Vagina (tissue), 2 donors: ENCODE measurements around the gene PARD3. TPM values are rescaled to one million over a fixed set of nuclear protein-coding genes. Genes with fewer than 3 reads are reported as not detected.

Experiments
- DNase-seq, 2 donors: peaks; one replicate each; pipeline ENCODE4 v3.0.0-alpha.2; 2017; ENCODE audit errors: extremely low spot score in 2 of 2
- H3K27ac ChIP-seq: fragments of 200-600 bp; sonication (generic); one replicate; pipeline ENCODE4 v1.5.1; 2019
- H3K27me3 ChIP-seq: fragments of 200-600 bp; sonication (generic); one replicate; pipeline ENCODE4 v1.5.1; 2019
- H3K36me3 ChIP-seq, 2 donors: fragments of 200-600 bp; sonication (generic); one replicate each; pipeline ENCODE4 v1.5.1; 2017 to 2019
- H3K4me1 ChIP-seq: fragments of 200-600 bp; sonication (generic); one replicate; pipeline ENCODE4 v1.5.1; 2019
- H3K4me3 ChIP-seq, 2 donors: fragments of 200-600 bp; sonication (generic); 1 replicate in 1 of 2; 2 replicates in 1 of 2; pipeline ENCODE4 v1.5.1; 2016 to 2019
- H3K9me3 ChIP-seq: fragments of 200-600 bp; sonication (generic); one replicate; pipeline ENCODE4 v1.5.1; 2019
- POLR2A ChIP-seq, 2 donors: fragments of 450-650 bp; IDR thresholded peaks; one replicate each; pipeline ENCODE4 v1.6.1; 2017; ENCODE audit warnings: antibody characterized with exemption in 2 of 2, mild to moderate bottlenecking in 2 of 2, moderate library complexity in 2 of 2
- POLR2AphosphoS5 ChIP-seq, 2 donors: sonication (generic); formaldehyde crosslinking; IDR thresholded peaks; one replicate each; pipeline ENCODE4 v1.9.0; 2017; ENCODE audit warnings: antibody characterized with exemption in 2 of 2, mild to moderate bottlenecking in 2 of 2, low read depth in 1 of 2; ENCODE audit not compliant: insufficient read depth in 1 of 2
- intact Hi-C: fragments of 100-400 bp; cut with DNase I; formaldehyde crosslinking; loops from one replicate; pipeline ENCODE4 v1.15.1; 2023
- total RNA-seq: library from RNA; depleted of rRNA; stranded (reverse); fragments of >200 nt; gene quantifications from one replicate; pipeline ENCODE4 v1.2.3, GENCODE V29; 2016
- TF ChIP-seq, protein P1 (sequence below), 3 experiments: fragments of 450-650 bp in 2 of 3; fragments of 200-600 bp in 1 of 3; sonication (generic) in 1 of 3; IDR thresholded peaks; one replicate each; pipeline ENCODE4 v1.5.1; 2017 to 2019; ENCODE audit warnings: antibody characterized with exemption in 3 of 3, mild to moderate bottlenecking in 2 of 3, moderate library complexity in 2 of 3

The PARD3 gene
- total RNA-seq = 95.5 TPM

DNA sequence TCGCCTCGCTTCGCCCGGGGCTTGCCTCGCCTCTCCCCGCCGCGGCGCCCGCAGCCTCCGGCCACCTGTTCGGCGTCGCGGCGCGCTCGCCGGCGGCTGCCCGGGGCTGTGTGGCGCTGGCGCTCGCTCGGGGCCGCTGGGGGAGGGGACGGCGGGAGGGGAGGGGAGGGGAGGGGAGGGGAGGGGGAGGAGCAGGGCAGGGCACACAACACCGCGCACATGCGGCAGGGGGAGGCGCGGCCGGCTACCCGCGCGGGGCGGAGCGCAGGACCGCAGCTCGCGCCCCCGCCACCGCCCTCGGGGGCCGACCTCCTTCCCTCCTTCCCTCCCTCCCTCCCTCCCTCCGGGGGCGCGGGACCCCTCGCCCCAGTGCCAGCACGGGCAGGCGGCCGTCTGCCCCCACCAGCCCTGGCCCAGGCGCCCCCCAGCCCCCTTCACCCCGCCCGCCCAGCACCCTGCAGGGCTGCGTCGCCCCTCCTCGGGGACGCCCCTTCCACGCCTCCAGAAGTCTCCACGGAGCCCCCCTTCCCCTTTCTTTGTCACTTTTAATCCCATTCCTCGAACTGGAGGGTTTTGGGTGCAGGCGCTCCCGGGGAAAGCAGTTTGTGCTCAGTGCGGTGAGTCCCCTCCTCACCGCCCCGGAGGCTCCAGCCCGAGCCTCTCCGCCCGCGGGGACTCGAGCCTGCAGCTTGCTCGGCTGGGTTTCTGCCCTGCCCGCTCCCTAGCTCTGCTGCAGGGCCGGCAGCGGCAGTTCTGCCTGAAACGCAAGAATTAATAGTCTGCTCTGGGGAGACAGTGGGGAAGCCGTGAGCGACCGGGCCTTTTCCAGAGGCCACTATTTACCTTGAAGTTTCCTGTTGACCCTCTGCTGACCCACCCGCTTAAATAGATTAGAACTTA lies at the start of gene PARD3:
PARD3 (minus strand) TSS at position 112 of the 900 bp plus-strand sequence. CDS start 301 bp downstream, outside the sequence.
- Histone ChIP-seq H3K4me1 (peaks cover 45% of the 10 kb centered on the region), H3K27me3 (no peaks in the 10 kb centered on the region), H3K4me3 (peak within 1 kb of the TSS; percentile 72 to 87), H3K9me3 (no peaks in the 10 kb centered on the region), H3K27ac (peak within 1 kb of the TSS; percentile 95), H3K36me3 (no peaks in the 10 kb centered on the region)
- DNase-seq = no peak
- intact Hi-C loops = loop anchor here (10.0 kb wide), 1 partner anchor 151 kb away; no protein-coding TSS in a partner anchor
- TF ChIP-seq POLR2A (IDR thresholded peaks at IDR 0.05) = no peak
- TF ChIP-seq POLR2AphosphoS5 (IDR thresholded peaks at IDR 0.05; ENCODE audit: insufficient read depth in 1 of 2, low read depth in 1 of 2) = peak in 1 of 2 donors; percentile 54

DNA sequence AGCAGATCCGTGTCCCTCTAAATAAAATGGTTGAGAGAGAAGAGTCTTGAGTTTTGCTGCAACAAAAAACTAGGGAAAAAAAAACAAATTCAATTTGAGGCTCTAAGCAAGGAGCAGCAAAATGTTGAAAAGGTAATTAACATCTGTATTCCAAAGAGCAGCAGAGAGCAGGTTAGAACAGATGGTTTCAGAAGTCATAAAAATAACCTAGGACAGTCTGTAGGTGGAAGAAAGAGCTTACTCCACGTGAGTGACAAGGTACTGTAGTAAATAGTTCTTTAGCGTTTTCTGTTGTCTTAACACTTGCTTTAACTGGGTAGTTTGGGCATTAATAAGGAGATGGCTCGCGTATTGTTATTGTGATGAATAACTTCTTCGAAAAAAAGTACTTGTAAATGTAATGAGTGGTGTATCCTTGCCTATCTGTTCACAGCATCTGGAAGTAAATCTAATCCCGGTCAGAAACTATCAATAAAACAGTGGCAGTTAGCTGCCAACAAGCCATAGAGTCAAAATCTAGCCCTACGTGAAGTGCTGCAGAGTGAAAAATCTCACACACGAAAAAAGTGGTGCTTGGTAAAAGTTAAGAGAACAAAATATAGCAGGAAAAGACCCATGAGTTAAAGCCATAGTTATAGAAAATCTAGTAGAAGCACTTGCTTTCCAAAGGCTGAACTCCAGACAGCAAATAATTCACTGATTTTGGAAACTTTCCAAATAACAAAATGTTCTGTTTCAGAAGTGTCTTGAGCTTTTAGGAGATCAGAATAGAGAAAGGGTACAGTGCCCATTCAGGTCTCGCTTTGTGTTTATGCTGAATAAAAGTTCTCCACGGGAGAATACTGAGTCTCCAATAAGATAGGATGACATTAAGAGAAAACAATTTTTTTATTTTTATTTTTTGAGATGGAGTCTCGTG lies 49.3 kb upstream of the PARD3 start:
- no peak overlapping the region for H3K27ac ChIP-seq
- H3K36me3 ChIP-seq = no peaks in the 10 kb centered on the region
- H3K4me3 ChIP-seq = no peak overlapping the region
- H3K9me3 ChIP-seq = no peaks in the 10 kb centered on the region
- H3K4me1 ChIP-seq = peaks cover 44% of the 10 kb centered on the region
- no peak for DNase-seq
- intact Hi-C loops = no loop called here
- TF ChIP-seq, protein P1, sequence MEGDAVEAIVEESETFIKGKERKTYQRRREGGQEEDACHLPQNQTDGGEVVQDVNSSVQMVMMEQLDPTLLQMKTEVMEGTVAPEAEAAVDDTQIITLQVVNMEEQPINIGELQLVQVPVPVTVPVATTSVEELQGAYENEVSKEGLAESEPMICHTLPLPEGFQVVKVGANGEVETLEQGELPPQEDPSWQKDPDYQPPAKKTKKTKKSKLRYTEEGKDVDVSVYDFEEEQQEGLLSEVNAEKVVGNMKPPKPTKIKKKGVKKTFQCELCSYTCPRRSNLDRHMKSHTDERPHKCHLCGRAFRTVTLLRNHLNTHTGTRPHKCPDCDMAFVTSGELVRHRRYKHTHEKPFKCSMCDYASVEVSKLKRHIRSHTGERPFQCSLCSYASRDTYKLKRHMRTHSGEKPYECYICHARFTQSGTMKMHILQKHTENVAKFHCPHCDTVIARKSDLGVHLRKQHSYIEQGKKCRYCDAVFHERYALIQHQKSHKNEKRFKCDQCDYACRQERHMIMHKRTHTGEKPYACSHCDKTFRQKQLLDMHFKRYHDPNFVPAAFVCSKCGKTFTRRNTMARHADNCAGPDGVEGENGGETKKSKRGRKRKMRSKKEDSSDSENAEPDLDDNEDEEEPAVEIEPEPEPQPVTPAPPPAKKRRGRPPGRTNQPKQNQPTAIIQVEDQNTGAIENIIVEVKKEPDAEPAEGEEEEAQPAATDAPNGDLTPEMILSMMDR (IDR thresholded peaks at IDR 0.05) = no peak
- peak in 1 of 2 donors; percentile 44 for TF ChIP-seq POLR2AphosphoS5 (IDR thresholded peaks at IDR 0.05; ENCODE audit: insufficient read depth in 1 of 2, low read depth in 1 of 2)
- no peak for TF ChIP-seq POLR2A (IDR thresholded peaks at IDR 0.05)
- no peaks in the 10 kb centered on the region for H3K27me3 ChIP-seq

DNA sequence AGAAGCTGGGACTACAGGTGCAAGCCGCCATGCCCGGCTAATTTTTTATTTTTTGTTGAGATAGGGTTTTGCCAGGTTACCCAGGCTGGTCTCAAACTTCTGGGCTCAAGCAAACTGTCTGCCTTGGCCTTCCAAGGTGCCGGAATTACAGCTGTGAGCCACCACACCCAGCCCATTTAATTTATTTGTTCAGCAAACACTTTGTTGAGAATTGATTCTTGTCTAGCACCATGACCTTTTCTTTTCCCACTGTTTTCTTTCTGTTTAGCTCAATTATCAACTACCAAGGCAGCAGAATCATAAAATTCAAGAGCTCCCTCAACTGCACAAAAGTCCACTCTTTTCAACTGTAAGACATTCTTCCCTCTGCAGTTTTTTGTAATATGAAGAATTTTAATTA lies 47.8 kb upstream of the PARD3 start:
- H3K36me3 ChIP-seq = no peaks in the 10 kb centered on the region
- no peak for TF ChIP-seq POLR2A (IDR thresholded peaks at IDR 0.05)
- TF ChIP-seq, protein P1 (IDR thresholded peaks at IDR 0.05) = no peak
- no peak for TF ChIP-seq POLR2AphosphoS5 (IDR thresholded peaks at IDR 0.05; ENCODE audit: insufficient read depth in 1 of 2, low read depth in 1 of 2)
- intact Hi-C loops = no loop called here
- no peaks in the 10 kb centered on the region for H3K9me3 ChIP-seq
- no peak overlapping the region for H3K27ac ChIP-seq
- H3K4me1 ChIP-seq = peaks cover 44% of the 10 kb centered on the region
- DNase-seq = no peak
- H3K4me3 ChIP-seq = no peak overlapping the region
- no peaks in the 10 kb centered on the region for H3K27me3 ChIP-seq

DNA sequence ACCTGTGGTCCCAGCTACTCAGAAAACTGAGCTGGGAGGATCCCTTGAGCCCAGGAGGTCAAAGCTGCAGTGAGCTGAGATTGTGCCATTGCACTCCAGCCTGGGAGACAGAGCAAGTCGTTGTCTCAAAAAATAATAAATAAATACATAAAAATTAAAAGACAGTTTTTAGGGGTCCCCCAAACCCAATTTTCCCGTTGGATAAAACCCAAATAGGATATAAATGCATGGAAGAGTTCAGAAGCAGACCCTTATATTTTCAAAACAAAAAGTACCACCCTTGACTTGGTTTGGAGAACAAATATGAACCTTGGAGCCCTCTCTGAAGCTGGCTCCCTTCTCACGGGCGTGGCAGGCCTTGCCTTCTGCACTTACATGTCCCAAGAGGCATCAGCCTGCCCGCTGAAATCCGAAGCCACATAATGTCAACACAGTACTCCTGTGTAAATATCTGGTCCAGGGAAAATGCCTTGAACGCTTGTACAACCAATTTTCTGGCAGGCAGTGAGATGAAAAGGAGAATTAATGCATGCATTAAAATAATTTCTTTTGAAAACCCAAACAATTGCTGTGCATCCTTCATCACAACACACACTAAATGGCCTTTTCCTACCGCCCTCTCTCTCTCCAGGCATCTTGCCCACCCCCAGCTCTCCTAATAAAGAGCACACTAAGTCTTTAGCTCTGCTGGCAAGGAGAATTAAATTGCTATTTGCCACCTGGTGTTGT lies 46.4 kb upstream of the PARD3 start:
- no peak overlapping the region for H3K27ac ChIP-seq
- no peak for DNase-seq
- intact Hi-C loops = no loop called here
- no peaks in the 10 kb centered on the region for H3K36me3 ChIP-seq
- peaks cover 44% of the 10 kb centered on the region for H3K4me1 ChIP-seq
- H3K27me3 ChIP-seq = no peaks in the 10 kb centered on the region
- TF ChIP-seq POLR2AphosphoS5 (IDR thresholded peaks at IDR 0.05; ENCODE audit: insufficient read depth in 1 of 2, low read depth in 1 of 2) = no peak
- TF ChIP-seq, protein P1 (IDR thresholded peaks at IDR 0.05) = no peak
- no peaks in the 10 kb centered on the region for H3K9me3 ChIP-seq
- no peak overlapping the region for H3K4me3 ChIP-seq

DNA sequence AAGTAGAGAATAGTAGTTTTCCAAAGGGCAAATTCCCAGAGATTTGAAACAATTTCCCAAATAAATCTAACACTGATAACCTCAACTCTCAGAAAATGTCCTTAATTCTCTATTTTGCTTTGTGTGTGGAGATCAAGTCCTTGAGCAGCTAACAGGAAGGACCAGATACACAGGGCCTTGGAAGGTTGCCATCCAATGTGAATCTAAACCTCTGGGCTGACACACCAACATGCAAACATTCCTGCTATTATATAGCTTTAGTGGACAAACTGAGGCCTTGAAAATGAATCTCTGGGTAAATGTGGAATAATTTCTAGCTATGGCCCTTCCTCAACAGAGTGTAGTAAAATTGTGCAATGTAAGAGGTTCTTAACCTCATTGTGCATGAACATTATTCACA lies 44.1 kb upstream of the PARD3 start:
- TF ChIP-seq, protein P1 (IDR thresholded peaks at IDR 0.05) = no peak
- TF ChIP-seq POLR2AphosphoS5 (IDR thresholded peaks at IDR 0.05; ENCODE audit: insufficient read depth in 1 of 2, low read depth in 1 of 2) = no peak
- TF ChIP-seq POLR2A (IDR thresholded peaks at IDR 0.05) = no peak
- intact Hi-C loops = no loop called here
- Histone ChIP-seq H3K9me3 (no peaks in the 10 kb centered on the region), H3K4me3 (no peak overlapping the region), H3K36me3 (no peaks in the 10 kb centered on the region), H3K4me1 (peaks cover 35% of the 10 kb centered on the region), H3K27me3 (no peaks in the 10 kb centered on the region), H3K27ac (no peak overlapping the region)
- DNase-seq = no peak
